ENCODE results near the gene RASSF5.

RASSF5 gene

GRCh38 chr1:206518206-206518605 is 10.9 kb downstream of the RASSF5 start:
- DNase-seq: no peak

- no peak for DNase-seq
These were observed 11.4 kb downstream of the RASSF5 start for GRCh38 chr1:206518743-206519142.

GRCh38 chr1:206521127-206521526 is 13.8 kb downstream of the RASSF5 start:
- DNase-seq: no peak

GRCh38 chr1:206521694-206522402 is 14.5 kb downstream of the RASSF5 start:
- no peak for DNase-seq

- DNase-seq: no peak
These were observed 17.5 kb downstream of the RASSF5 start for GRCh38 chr1:206524739-206525364.

- no peak for DNase-seq
These were observed 19.0 kb downstream of the RASSF5 start for GRCh38 chr1:206526064-206526911.

GRCh38 chr1:206529425-206529824 is 22.1 kb downstream of the RASSF5 start:
- DNase-seq: no peak

GRCh38 chr1:206532368-206532767 is 25.0 kb downstream of the RASSF5 start:
- no peak for DNase-seq

- no peak for DNase-seq
These were observed 27.2 kb downstream of the RASSF5 start for GRCh38 chr1:206534552-206534951.

- DNase-seq: no peak
These were observed 28.5 kb downstream of the RASSF5 start for GRCh38 chr1:206535853-206536188.

- DNase-seq: no peak
These were observed 29.8 kb downstream of the RASSF5 start for GRCh38 chr1:206537141-206537540.

- DNase-seq: no peak
These were observed 30.9 kb downstream of the RASSF5 start for GRCh38 chr1:206538086-206538770.

- DNase-seq: no peak
These were observed 31.7 kb downstream of the RASSF5 start for GRCh38 chr1:206538901-206539640.

GRCh38 chr1:206540044-206540780 is 32.9 kb downstream of the RASSF5 start:
- DNase-seq: no peak

GRCh38 chr1:206541236-206541833 is 34.0 kb downstream of the RASSF5 start:
- no peak for DNase-seq

- peak; percentile 37 for DNase-seq
These were observed 37.4 kb downstream of the RASSF5 start for GRCh38 chr1:206544562-206545257.

GRCh38 chr1:206545351-206545750 is 38.0 kb downstream of the RASSF5 start:
- DNase-seq: no peak

GRCh38 chr1:206547104-206547503 is 39.8 kb downstream of the RASSF5 start:
- DNase-seq: no peak

GRCh38 chr1:206550446-206550845 is 43.1 kb downstream of the RASSF5 start:
- DNase-seq: no peak

GRCh38 chr1:206551296-206551985 is 44.1 kb downstream of the RASSF5 start:
- DNase-seq: no peak
